ENCODE measurements around the gene ZNF385B. TPM values are rescaled to one million over a fixed set of nuclear protein-coding genes. Genes with fewer than 3 reads are reported as not detected.

The ZNF385B gene
- total and polyA plus RNA-seq, 3 donors from 2014 or later = 28.1 to 40.3 (median 37.4) TPM

- DNase-seq = no peak
- TF ChIP-seq POLR2A (IDR thresholded peaks at IDR 0.05) = no peak
- TF ChIP-seq, protein P1, sequence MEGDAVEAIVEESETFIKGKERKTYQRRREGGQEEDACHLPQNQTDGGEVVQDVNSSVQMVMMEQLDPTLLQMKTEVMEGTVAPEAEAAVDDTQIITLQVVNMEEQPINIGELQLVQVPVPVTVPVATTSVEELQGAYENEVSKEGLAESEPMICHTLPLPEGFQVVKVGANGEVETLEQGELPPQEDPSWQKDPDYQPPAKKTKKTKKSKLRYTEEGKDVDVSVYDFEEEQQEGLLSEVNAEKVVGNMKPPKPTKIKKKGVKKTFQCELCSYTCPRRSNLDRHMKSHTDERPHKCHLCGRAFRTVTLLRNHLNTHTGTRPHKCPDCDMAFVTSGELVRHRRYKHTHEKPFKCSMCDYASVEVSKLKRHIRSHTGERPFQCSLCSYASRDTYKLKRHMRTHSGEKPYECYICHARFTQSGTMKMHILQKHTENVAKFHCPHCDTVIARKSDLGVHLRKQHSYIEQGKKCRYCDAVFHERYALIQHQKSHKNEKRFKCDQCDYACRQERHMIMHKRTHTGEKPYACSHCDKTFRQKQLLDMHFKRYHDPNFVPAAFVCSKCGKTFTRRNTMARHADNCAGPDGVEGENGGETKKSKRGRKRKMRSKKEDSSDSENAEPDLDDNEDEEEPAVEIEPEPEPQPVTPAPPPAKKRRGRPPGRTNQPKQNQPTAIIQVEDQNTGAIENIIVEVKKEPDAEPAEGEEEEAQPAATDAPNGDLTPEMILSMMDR (IDR thresholded peaks at IDR 0.05) = no peak
- Histone ChIP-seq H3K4me1 (no peaks in the 10 kb centered on the region), H3K9me3 (no peaks in the 10 kb centered on the region), H3K27me3 (no peaks in the 10 kb centered on the region), H3K36me3 (ENCODE audit: low read depth, missing control alignments) (no peaks in the 10 kb centered on the region), H3K27ac (no peak overlapping the region), H3K4me3 (no peak overlapping the region)
- intact Hi-C loops (cut with DNase I; ENCODE audit: low total_unique reads) = no loop called here
- 86 to 87% methylated on average over 2 of the region's 2 CpGs for WGBS, 2 donors
Observed at GRCh38 chr2:179654806-179655205, 206.6 kb downstream of the ZNF385B start.

DNA sequence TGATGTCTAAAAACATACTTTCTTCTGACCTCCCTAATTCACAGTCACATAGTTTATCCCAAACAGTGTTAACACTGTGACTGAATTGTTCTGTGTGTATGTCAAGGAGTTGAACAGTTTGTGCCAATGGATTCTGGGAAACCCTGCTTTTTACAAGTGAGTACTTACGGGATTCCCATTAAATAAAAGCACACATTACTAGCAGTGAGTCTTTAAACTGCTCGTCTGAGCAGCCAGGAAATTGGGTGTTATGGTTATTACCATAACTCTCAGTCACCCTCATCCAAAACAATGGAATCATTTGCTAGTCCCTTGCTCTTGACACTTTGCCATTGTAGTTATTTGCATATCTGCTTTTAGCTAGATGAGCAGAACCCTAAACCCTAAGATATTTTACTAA lies 209.1 kb downstream of the ZNF385B start:
- intact Hi-C loops (cut with DNase I; ENCODE audit: low total_unique reads) = no loop called here
- Histone ChIP-seq H3K27ac (no peak overlapping the region), H3K27me3 (no peaks in the 10 kb centered on the region), H3K36me3 (ENCODE audit: low read depth, missing control alignments) (no peaks in the 10 kb centered on the region), H3K9me3 (no peaks in the 10 kb centered on the region), H3K4me1 (no peaks in the 10 kb centered on the region), H3K4me3 (no peak overlapping the region)
- no peak for TF ChIP-seq POLR2A (IDR thresholded peaks at IDR 0.05)
- TF ChIP-seq, protein P1 (IDR thresholded peaks at IDR 0.05) = no peak
- 61 to 88% methylated on average over 2 of the region's 2 CpGs for WGBS, 2 donors
- no peak for DNase-seq

GRCh38 chr2:179650420-179650819 lies 211.0 kb downstream of the ZNF385B start:
- no peaks in the 10 kb centered on the region for H3K36me3 ChIP-seq (ENCODE audit: low read depth, missing control alignments)
- no peaks in the 10 kb centered on the region for H3K9me3 ChIP-seq
- H3K27ac ChIP-seq = no peak overlapping the region
- no peaks in the 10 kb centered on the region for H3K27me3 ChIP-seq
- intact Hi-C loops (cut with DNase I; ENCODE audit: low total_unique reads) = no loop called here
- no peak overlapping the region for H3K4me3 ChIP-seq
- H3K4me1 ChIP-seq = no peaks in the 10 kb centered on the region
- no peak for DNase-seq
- TF ChIP-seq POLR2A (IDR thresholded peaks at IDR 0.05) = no peak
- TF ChIP-seq, protein P1 (IDR thresholded peaks at IDR 0.05) = no peak

GRCh38 chr2:179646862-179647587 lies 214.4 kb downstream of the ZNF385B start:
- H3K4me1 ChIP-seq = no peaks in the 10 kb centered on the region
- 72 to 82% methylated on average over 3 of the region's 3 CpGs for WGBS, 2 donors
- no peak overlapping the region for H3K27ac ChIP-seq
- H3K36me3 ChIP-seq (ENCODE audit: low read depth, missing control alignments) = no peaks in the 10 kb centered on the region
- peak; percentile 28 for DNase-seq
- intact Hi-C loops (cut with DNase I; ENCODE audit: low total_unique reads) = no loop called here
- no peaks in the 10 kb centered on the region for H3K9me3 ChIP-seq
- no peak overlapping the region for H3K4me3 ChIP-seq
- no peaks in the 10 kb centered on the region for H3K27me3 ChIP-seq
- no peak for TF ChIP-seq POLR2A (IDR thresholded peaks at IDR 0.05)
- TF ChIP-seq, protein P1 (IDR thresholded peaks at IDR 0.05) = no peak

DNA sequence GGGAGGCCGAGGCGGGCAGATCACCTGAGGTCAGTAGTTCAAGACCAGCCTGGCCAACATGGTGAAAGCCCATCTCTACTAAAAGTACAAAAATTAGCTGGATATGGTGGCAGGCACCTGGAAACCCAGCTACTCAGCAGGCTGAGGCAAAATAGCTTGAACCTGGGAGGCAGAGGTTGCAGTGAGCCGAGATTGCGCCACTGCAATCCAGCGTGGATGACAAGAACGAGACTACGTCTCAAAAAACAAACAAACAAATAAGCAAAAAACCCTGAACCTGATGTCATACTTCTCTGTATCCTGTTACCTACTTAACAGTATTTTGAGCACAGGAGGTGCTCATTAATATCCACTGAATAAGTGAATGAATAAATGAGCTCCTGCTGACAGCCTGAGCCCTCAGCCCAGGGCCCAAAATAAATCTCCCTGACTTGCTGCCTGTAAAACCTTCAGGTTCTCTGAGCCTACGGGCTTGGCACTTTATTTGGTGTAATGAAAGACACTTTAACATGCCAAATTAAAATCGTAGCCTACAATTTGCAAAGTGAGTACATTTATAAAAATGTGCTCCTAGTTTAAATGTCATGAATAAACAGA lies 215.1 kb downstream of the ZNF385B start:
- H3K27me3 ChIP-seq = no peaks in the 10 kb centered on the region
- H3K27ac ChIP-seq = no peak overlapping the region
- no peaks in the 10 kb centered on the region for H3K4me1 ChIP-seq
- WGBS, 2 donors = 79 to 91% methylated on average over 9 of the region's 9 CpGs
- H3K9me3 ChIP-seq = no peaks in the 10 kb centered on the region
- no peaks in the 10 kb centered on the region for H3K36me3 ChIP-seq (ENCODE audit: low read depth, missing control alignments)
- intact Hi-C loops (cut with DNase I; ENCODE audit: low total_unique reads) = no loop called here
- H3K4me3 ChIP-seq = no peak overlapping the region
- TF ChIP-seq, protein P1 (IDR thresholded peaks at IDR 0.05) = no peak
- TF ChIP-seq POLR2A (IDR thresholded peaks at IDR 0.05) = no peak
- no peak for DNase-seq
